G401.6 (cell line): ENCODE measurements around the gene UNC13A.

Experiments
- FAIRE-seq: peaks from 2 replicates; lab custom pipeline; 2012; peaks lifted over from hg19 to GRCh38; lab: Jason Lieb, UNC

The UNC13A gene

GRCh38 chr19:17659996-17660395 is 28.2 kb downstream of the UNC13A start:
- no peak for FAIRE-seq

- no peak for FAIRE-seq
These were observed 29.5 kb downstream of the UNC13A start for GRCh38 chr19:17658666-17659065.

- no peak for FAIRE-seq
These were observed 29.9 kb downstream of the UNC13A start for GRCh38 chr19:17658240-17658639.

GRCh38 chr19:17656970-17657369 is 31.2 kb downstream of the UNC13A start:
- no peak for FAIRE-seq

GRCh38 chr19:17655751-17656472 is 32.2 kb downstream of the UNC13A start:
- FAIRE-seq: no peak

- FAIRE-seq: no peak
These were observed 33.2 kb downstream of the UNC13A start for GRCh38 chr19:17654993-17655392.

GRCh38 chr19:17652627-17653026 is 35.5 kb downstream of the UNC13A start:
- no peak for FAIRE-seq

- no peak for FAIRE-seq
These were observed 39.4 kb downstream of the UNC13A start for GRCh38 chr19:17648786-17649185.

- FAIRE-seq: no peak
These were observed 40.0 kb downstream of the UNC13A start for GRCh38 chr19:17648097-17648660.

GRCh38 chr19:17647071-17648020 is 40.8 kb downstream of the UNC13A start:
- FAIRE-seq: no peak

- FAIRE-seq: no peak
These were observed 41.7 kb downstream of the UNC13A start for GRCh38 chr19:17646441-17646840.

- no peak for FAIRE-seq
These were observed 42.7 kb downstream of the UNC13A start for GRCh38 chr19:17645339-17645963.

GRCh38 chr19:17642656-17643055 is 45.5 kb downstream of the UNC13A start:
- FAIRE-seq: no peak

GRCh38 chr19:17641846-17642245 is 46.3 kb downstream of the UNC13A start:
- FAIRE-seq: no peak

GRCh38 chr19:17641181-17641580 is 47.0 kb downstream of the UNC13A start:
- no peak for FAIRE-seq

- no peak for FAIRE-seq
These were observed 54.5 kb downstream of the UNC13A start for GRCh38 chr19:17633700-17634099.

GRCh38 chr19:17632577-17632976 is 55.6 kb downstream of the UNC13A start:
- no peak for FAIRE-seq

- FAIRE-seq: no peak
These were observed 58.4 kb downstream of the UNC13A start for GRCh38 chr19:17629760-17630159.

- FAIRE-seq: no peak
These were observed 60.2 kb downstream of the UNC13A start for GRCh38 chr19:17627921-17628320.

- no peak for FAIRE-seq
These were observed 61.0 kb downstream of the UNC13A start for GRCh38 chr19:17627161-17627560.

- no peak for FAIRE-seq
These were observed 61.6 kb downstream of the UNC13A start for GRCh38 chr19:17626456-17627015.

GRCh38 chr19:17625980-17626379 is 62.2 kb downstream of the UNC13A start:
- no peak for FAIRE-seq
